ENCODE data around the gene SLC27A1. TPM values are rescaled to one million over a fixed set of nuclear protein-coding genes. Genes with fewer than 3 reads are reported as not detected.
A peak's percentile ranks its signal among the peaks of the same experiment; 100 is the strongest.
"Not testable (repeated sequence)": the region's sequence is repeated elsewhere in the genome, so short reads cannot be mapped to it uniquely, and the experiment has no call there.

The SLC27A1 gene
- total RNA-seq, 4 donors from 2014 or later, result 25.3 to 53.4 (median 39.5) TPM

DNA sequence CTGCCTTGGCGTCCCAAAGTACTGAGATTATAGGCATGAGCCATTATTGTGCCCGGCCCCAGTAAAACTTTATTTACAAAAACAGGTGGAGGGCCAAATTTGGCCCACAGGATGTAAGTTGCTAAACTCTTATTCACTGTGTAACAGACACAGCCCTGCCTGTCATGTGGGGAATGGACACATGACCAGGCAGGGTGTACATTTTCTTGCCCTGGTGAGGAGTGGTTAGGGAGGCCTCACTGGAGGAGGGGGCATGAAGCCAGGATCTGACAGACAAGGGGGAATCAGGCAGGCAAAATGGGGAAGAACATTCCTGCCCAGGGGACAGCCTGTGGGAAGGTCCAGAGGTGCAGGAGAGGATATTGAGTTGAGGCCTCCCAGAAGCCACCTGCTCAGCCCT is 33.7 kb downstream of the SLC27A1 start:
- H3K27me3 ChIP-seq, result no peaks in the 10 kb centered on the region
- TF ChIP-seq POLR2AphosphoS5 (IDR thresholded peaks at IDR 0.05) (no peak), POLR2A (IDR thresholded peaks at IDR 0.05) (no peak), EP300 (IDR thresholded peaks at IDR 0.05) (no peak)
- TF ChIP-seq, protein P1, sequence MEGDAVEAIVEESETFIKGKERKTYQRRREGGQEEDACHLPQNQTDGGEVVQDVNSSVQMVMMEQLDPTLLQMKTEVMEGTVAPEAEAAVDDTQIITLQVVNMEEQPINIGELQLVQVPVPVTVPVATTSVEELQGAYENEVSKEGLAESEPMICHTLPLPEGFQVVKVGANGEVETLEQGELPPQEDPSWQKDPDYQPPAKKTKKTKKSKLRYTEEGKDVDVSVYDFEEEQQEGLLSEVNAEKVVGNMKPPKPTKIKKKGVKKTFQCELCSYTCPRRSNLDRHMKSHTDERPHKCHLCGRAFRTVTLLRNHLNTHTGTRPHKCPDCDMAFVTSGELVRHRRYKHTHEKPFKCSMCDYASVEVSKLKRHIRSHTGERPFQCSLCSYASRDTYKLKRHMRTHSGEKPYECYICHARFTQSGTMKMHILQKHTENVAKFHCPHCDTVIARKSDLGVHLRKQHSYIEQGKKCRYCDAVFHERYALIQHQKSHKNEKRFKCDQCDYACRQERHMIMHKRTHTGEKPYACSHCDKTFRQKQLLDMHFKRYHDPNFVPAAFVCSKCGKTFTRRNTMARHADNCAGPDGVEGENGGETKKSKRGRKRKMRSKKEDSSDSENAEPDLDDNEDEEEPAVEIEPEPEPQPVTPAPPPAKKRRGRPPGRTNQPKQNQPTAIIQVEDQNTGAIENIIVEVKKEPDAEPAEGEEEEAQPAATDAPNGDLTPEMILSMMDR (IDR thresholded peaks at IDR 0.05), result no peak
- peaks cover 30% of the 10 kb centered on the region for H3K36me3 ChIP-seq
- no peak overlapping the region for H3K4me3 ChIP-seq
- H3K9me3 ChIP-seq, result no peaks in the 10 kb centered on the region
- 100% methylated on average over 2 of the region's 2 CpGs for WGBS
- H3K4me1 ChIP-seq, result peaks cover 26% of the 10 kb centered on the region
- DNase-seq (ENCODE audit: low spot score in 2 of 2), result no peak
- no peak overlapping the region for H3K27ac ChIP-seq

DNA sequence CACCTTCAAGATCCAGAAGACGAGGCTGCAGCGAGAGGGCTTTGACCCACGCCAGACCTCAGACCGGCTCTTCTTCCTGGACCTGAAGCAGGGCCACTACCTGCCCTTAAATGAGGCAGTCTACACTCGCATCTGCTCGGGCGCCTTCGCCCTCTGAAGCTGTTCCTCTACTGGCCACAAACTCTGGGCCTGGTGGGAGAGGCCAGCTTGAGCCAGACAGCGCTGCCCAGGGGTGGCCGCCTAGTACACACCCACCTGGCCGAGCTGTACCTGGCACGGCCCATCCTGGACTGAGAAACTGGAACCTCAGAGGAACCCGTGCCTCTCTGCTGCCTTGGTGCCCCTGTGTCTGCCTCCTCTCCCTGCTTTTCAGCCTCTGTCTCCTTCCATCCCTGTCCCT is 34.1 kb downstream of the SLC27A1 start:
- no peak for DNase-seq (ENCODE audit: low spot score in 2 of 2)
- Histone ChIP-seq H3K27ac (no peak overlapping the region), H3K36me3 (peaks cover 30% of the 10 kb centered on the region), H3K9me3 (no peaks in the 10 kb centered on the region), H3K4me3 (no peak overlapping the region), H3K27me3 (no peaks in the 10 kb centered on the region), H3K4me1 (peaks cover 26% of the 10 kb centered on the region)
- WGBS, result 76% methylated on average over 7 of the region's 13 CpGs
- no peak for TF ChIP-seq POLR2AphosphoS5 (IDR thresholded peaks at IDR 0.05)
- TF ChIP-seq POLR2A (IDR thresholded peaks at IDR 0.05), result no peak
- TF ChIP-seq, protein P1 (IDR thresholded peaks at IDR 0.05), result no peak
- TF ChIP-seq EP300 (IDR thresholded peaks at IDR 0.05), result no peak

DNA sequence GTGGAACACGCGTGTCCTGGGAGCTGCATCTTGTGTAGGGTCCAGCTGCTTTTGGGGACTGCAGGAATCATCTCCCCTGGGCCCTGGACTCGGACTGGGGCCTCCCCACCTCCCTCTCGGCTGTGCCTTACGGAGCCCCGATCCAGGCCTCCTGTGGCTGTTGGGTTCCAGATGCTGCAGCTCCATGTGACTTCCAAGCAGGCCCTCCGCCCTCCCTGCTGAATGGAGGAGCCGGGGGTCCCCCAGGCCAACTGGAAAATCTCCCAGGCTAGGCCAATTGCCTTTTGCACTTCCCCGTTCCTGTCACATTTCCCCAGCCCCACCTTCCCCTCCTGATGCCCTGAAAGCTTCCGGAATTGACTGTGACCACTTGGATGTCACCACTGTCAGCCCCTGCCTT is 34.9 kb downstream of the SLC27A1 start:
- H3K4me3 ChIP-seq, result no peak overlapping the region
- DNase-seq (ENCODE audit: low spot score in 2 of 2), result no peak
- no peaks in the 10 kb centered on the region for H3K9me3 ChIP-seq
- peaks cover 25% of the 10 kb centered on the region for H3K4me1 ChIP-seq
- no peak overlapping the region for H3K27ac ChIP-seq
- no peaks in the 10 kb centered on the region for H3K27me3 ChIP-seq
- TF ChIP-seq, protein P1 (IDR thresholded peaks at IDR 0.05), result no peak
- TF ChIP-seq EP300 (IDR thresholded peaks at IDR 0.05) (no peak), POLR2A (IDR thresholded peaks at IDR 0.05) (no peak), POLR2AphosphoS5 (IDR thresholded peaks at IDR 0.05) (no peak)
- WGBS, result 60% methylated on average over 8 of the region's 10 CpGs
- H3K36me3 ChIP-seq, result peaks cover 25% of the 10 kb centered on the region

DNA sequence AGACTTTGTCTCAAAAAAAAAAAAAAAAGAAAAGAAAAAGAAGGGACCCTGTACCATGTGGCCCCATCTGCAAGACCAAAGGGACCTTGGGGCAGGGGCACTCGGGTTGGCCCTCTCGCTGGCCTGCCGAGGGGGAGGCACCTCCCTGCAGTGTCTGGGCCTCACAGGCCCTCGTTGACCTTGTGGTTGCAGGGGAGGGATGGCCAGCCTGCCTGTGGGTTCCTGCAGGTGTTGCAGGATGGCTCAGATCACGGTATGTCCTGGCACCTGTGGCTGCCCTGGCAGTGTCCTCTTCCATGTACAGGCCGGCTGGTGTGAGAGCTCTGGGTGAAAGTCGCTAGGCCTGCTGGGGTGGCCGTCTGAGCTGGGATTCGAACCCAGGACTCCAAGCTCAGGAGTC is 36.4 kb downstream of the SLC27A1 start:
- H3K4me3 ChIP-seq, result no peak overlapping the region
- H3K9me3 ChIP-seq, result no peaks in the 10 kb centered on the region
- peaks cover 30% of the 10 kb centered on the region for H3K4me1 ChIP-seq
- H3K36me3 ChIP-seq, result peaks cover 12% of the 10 kb centered on the region
- no peak overlapping the region for H3K27ac ChIP-seq
- no peak for DNase-seq (ENCODE audit: low spot score in 2 of 2)
- no peaks in the 10 kb centered on the region for H3K27me3 ChIP-seq
- 81% methylated on average over 9 of the region's 9 CpGs for WGBS
- no peak for TF ChIP-seq EP300 (IDR thresholded peaks at IDR 0.05)
- TF ChIP-seq, protein P1 (IDR thresholded peaks at IDR 0.05), result no peak

DNA sequence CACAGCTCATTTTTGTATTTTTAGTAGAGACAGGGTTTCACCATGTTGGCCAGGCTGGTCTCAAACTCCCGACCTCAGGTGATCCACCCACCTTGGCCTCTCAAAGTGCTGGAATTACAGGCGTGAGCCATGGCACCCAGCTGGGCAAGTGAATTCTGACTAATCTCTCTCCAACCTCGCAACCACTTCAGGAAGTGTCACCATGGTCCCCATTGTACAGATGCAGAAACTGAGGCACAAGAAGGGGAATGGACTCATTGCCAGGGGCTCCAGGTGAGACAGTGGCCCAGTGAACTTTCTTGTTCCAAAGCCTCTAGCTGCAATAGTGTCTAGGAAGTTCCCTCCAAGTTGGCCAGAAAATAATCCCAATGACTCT is 38.2 kb downstream of the SLC27A1 start:
- Histone ChIP-seq H3K36me3 (peaks cover 12% of the 10 kb centered on the region), H3K27ac (peak overlapping the region; percentile 0), H3K4me1 (peaks cover 45% of the 10 kb centered on the region)
- DNase-seq (ENCODE audit: low spot score in 2 of 2); H3K4me3 ChIP-seq; H3K9me3 ChIP-seq; H3K27me3 ChIP-seq: not testable (repeated sequence)
- WGBS, result 81% methylated on average over 3 of the region's 3 CpGs

DNA sequence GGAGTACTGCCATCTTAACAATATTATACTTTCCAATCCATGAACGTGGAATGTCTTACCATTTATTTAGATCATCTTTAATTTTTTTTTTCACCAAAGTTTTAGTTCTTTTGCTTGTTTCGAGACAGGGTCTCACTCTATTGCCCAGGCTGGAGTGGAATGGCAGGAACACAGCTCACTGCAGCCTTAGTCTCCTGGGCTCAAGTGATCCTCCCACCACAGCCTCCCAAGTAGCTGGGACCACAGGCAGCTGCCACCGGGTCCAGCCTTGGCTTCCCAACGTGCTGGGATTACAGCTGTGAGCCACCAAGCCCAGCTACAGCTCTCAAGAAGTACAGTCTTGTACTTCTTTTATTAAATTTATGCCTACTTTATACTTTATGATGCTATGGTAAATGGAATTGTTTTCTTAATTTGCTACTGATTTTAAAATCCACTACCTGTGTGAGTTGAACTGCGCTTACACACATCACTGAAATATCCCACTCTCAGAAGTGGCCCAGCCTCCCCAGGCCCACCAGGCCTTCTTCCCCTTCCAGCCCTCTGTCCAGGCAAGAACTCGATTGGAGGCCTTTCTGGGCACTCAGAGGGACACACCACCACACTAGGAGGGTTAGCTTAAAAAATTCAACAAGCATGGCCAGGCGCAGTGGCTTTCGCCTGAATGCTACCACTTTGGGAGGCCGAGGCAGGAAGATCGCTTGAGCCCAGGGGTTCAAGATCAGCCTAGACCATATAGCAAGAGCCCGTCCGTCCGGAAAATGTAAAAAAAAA is 40.1 kb downstream of the SLC27A1 start:
- Histone ChIP-seq H3K27ac (peak overlapping the region; percentile 95), H3K36me3 (peaks cover 6% of the 10 kb centered on the region), H3K9me3 (no peaks in the 10 kb centered on the region), H3K4me1 (peaks cover 42% of the 10 kb centered on the region), H3K4me3 (peak overlapping the region; percentile 71), H3K27me3 (no peaks in the 10 kb centered on the region)
- TF ChIP-seq POLR2AphosphoS5 (IDR thresholded peaks at IDR 0.05), result no peak
- TF ChIP-seq, protein P1 (IDR thresholded peaks at IDR 0.05), result no peak
- no peak for TF ChIP-seq POLR2A (IDR thresholded peaks at IDR 0.05)
- no peak for TF ChIP-seq EP300 (IDR thresholded peaks at IDR 0.05)
- WGBS, result 44% methylated on average over 13 of the region's 13 CpGs
- DNase-seq (ENCODE audit: low spot score in 2 of 2), result no peak

All from suprapubic skin (tissue), 4 donors.